Skeletal muscle cell (primary cell): ENCODE results near the gene CBFB.
A peak's percentile ranks its signal among the peaks of the same experiment; 100 is the strongest.

Experiments used
- DNase-seq: peaks from one replicate; pipeline ENCODE4 v3.0.0-alpha.2; 2010; ENCODE audit warnings: low read depth
- H3K4me3 ChIP-seq: 2 replicates; pipeline ENCODE4 v1.5.1; 2011; ENCODE audit warnings: low read depth, mild to moderate bottlenecking, control low read depth, low read length, moderate library complexity

The CBFB gene

DNA sequence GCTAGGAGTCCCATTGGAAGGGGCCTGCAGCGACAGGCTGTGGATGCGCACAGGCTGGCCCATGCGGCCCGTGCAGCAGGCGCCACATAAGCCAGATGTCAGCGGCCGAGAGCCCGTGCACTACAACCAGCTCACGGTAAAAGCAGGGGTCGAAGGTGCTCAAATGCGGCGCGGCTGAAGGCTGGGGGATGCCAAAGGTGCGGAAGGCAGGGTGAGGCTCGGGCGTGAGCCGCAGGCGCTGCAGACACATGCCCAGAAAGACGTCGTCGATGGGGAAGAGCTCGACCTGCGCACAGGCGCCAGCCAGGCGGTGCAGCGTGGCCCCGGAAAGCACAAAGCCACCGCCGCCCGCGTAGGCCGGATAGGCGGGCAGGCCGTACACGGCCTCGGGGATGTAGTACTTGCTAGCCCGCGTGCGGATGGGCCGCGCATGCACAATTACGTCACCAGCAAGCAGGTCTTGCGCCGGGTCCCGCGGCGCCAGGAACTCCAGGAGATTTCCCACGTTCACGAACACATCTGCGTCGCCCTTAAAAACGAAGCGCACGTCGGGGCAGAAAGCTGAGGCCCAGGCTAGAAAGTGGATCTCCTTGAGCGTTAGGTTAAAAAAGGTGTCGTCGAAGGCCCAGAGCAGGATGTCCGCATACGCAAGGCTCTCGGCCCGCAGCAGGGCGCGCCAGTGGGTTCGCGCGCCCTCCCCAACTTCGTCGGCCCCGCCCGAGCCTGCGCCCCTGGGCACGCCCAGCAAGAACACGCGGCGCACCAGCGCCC, 120.5 kb downstream of the CBFB start:
- DNase-seq, result no peak
- H3K4me3 ChIP-seq, result peak overlapping the region; percentile 67

GRCh38 chr16:67150047-67150832, 121.3 kb downstream of the CBFB start:
- H3K4me3 ChIP-seq, result peak overlapping the region; percentile 67
- no peak for DNase-seq
